CD4-positive, alpha-beta T cell treated with Interleukin-15 for 4 hours (primary cell): Measurements from ENCODE around the gene CPNE2.

Experiments used
- DNase-seq: peaks from one replicate; pipeline ENCODE4 v3.0.0-alpha.2; 2020; ENCODE audit warnings: low spot score

CPNE2 gene

DNA sequence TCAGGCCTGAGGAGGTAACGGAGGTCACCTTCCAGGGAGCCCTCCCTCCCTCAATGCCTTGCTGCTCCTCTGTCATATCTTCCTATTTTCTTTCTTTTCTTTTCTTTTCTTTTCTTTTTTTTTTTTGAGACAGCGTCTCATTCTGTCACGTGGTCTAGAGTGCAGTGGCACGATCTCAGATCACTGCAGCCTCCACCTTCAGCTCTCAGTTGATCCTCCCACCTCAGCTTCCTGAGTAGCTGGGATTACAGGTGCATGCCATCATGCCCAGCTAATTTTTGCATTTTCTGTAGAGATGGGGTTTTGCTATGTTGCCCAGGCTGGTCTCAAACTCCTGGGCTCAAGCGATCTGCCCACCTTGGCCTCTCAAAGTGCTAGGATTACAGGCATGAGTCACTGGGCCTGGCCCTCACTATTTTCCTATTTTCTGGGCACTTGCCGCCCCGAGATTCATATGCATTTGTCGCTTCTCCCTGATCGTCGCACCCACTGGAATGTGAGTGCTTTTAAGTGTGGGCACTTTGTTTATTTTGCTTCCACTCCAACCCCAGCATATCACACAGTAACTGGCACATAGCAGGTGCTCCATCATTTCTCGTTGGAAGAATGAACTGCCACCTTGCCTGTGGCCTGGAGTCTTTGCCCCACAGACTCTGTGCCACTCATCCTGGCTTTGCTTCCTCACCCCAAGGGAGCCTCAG, 31.7 kb downstream of the CPNE2 start:
- no peak for DNase-seq

DNA sequence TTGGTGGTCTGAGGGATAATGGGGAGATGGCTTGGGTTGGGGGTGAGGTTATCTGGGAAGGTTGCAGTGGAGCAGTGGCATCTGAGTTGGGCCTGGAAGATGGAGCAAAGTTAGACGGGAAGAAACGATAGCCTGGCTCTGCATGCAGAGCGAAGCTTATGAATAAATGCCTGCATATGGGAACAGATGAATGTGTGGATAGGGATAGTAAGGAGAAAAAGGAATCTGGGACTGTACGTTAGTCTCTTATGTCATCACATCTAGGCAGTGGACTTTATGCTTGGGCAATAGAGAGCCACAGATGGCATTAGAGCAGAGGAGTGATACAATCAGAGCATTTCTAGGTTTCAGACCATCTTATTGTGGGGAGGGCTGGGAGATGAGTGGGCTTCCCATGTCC, 33.0 kb downstream of the CPNE2 start:
- no peak for DNase-seq

DNA sequence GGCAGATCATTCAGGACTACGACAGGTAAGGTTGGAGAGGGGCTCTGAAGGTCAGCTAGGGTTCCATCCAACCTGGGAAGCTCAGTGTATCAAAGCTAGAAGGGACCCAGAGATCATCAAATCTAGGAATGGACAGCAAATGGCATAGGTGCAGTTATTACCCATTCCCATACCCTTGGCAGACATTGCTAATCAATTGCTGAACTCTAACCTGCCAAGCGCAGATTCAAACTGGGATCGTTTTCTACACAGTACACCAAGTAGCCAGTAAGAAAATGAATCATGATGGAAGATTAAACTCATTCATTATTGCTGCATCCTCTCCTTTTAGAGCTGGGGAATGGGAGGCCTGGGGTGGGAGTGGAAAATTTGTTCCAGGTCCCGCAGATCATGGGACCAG, 33.6 kb downstream of the CPNE2 start:
- DNase-seq: no peak

DNA sequence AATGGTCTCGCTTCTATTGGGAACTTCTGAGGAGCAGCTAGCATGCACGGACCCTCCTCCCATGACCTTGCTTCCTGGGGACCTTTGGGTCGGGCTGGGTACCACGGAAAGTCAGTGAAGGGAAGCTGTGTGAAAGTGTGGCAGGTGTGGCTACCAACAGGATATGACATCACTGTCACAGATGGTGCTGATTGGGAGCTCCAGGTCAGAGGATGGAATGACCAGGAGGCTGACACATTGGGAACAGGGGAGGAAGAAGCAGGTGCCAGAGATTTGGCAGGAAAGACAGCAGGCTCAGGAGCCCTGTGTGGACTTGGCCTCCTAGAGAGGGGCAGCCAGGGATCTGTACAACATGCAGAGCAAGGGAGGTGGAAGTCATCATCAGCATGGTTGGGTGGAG, 34.0 kb downstream of the CPNE2 start:
- DNase-seq: no peak

DNA sequence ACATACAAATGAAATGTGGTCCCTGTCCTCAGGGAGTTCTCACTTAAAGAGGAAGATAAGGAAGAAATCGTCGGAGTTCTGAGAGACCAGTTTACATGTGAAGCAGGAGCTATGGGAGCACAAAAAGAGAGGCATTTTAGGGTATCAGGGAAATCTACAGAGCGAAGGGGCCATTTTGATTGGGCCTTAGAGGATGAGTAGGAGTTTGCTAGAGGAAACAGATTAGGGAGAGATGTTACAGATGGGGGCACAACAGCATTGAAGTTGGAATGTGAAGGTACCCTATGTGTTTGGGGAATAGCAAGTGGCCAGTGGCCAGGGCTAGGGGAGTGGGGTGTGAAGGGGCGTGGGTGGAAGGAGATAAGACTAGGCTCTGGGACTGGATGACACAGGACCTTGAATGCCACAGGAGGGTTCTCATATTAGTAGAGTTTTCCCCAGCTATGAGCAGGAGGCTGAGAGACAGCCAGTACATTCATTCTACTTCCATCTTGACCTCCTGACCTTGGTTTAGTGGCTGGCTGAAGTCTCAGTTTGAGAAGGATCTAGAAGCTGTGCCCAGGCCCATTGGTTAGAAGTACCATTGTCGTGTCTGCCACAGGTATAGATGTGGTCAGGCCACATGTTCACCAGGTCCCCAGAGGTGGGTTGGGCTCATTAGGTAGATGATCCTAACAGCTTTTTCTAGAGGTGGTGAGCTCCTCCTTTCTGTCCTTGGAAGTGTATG, 34.8 kb downstream of the CPNE2 start:
- DNase-seq: no peak

DNA sequence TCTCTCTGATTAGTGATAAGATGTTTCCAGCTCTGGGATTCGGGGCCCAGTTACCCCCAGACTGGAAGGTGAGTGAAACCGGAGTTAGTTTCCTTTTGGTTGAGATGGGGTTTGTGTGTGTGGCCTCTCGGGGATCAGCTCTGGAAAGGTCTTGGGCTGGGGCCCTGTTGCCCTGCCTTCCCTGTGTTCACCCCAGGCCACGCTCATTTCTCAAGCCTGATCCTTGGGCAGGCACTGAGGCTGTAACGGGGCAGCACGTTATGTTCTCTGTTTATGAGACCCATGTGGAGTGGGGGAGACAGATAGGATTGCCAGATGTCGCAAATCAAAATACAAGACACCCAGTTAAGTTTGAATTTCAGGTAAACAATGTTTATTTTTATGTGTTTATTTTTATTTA, 35.5 kb downstream of the CPNE2 start:
- DNase-seq: no peak

DNA sequence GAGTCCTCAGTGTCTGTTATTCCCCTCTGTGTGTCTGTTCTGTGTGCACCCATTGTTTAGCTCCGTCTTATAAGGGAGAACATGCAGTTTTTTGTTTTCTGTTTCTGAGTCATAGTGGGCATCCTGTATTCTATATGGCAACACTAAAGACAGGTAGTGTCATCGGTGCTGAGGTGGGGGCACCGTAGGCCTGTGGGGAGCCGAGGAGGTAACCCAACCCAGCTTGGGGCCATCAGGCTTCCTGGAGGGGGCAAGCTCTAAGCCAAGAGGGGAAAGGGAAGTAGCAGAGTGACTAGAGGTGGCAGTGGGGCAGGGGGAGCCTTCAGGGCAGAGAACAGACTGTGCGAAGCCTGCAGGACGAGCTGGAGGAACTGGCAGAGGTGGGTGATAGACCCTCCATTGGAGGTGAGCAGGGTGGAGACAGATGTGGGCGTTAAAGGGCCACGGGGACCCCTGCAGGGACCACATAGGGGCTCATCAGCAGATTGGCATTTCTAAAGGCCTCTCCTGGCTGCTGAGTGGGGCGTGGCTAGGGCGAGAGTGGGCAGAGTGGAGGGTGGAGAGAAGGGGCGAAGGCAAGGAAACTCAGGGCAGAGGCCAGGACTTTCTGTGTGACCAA, 36.5 kb downstream of the CPNE2 start:
- DNase-seq: peak; percentile 58

DNA sequence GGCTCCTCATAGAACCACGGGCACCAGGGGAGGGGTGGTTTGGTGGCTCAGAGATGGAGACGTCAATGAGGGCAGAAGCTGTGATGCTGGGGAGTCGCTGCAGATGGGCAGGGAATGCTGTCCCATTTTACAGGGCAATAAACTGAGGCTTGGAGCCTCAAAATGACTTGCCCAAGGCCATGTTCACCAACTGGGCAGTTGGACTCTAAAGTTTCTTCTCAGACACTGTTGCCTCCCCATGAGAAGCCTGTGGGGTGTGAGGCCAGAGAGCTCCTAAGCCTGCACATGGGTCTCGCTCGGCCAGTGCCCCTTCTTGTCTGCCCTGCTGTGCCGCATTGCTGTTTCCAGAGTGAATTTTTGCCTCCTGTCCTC, 38.6 kb downstream of the CPNE2 start:
- no peak for DNase-seq

DNA sequence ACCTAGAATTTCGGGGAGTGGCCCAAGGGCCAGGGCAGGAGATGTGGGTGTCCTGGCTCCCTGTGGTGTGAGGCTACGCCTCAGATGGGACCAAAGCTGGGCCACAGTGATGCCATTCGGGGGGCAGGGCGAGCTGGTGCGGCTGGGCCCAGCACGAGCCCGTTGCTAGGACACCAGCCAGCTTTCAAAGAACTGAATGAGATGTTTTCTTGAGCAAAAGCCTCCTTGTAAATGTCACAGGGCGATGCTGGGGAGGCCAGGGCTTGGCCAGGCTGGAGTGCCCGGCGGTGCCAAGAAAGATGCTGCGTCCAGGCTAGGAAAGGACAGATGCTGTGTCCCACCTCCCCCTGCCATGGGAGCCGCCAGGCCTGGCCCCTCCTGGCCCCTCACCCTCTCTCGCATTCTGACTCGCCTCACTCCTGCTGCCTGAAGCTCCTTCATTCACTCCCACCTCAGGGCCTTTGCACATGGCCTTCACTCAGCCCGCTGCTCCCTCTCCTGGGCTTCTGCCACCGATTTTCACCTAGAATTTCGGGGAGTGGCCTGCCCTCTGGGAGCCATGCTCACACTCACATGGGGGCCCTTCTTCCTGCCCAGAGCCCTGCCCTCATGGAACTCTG, 39.1 kb downstream of the CPNE2 start:
- DNase-seq: no peak

DNA sequence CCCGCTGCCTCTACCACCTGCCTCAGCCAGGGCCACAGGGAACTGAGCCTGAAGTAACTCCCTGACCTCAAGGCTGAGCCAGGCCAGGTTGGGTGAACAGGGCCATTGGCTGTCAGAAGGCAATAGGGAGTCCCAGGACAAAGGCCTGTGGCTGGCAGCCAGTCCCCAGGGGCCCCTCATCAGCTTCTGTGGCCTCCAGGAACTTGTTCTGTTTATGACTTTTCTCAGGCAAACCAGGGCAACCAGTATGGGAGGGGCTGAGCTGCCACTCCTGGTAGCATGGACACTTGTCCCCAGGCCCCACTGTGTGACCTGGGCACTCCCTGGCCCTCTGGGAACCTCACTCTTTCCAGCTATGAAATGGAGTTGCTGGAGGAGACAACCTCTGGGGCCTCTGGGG, 40.1 kb downstream of the CPNE2 start:
- no peak for DNase-seq

DNA sequence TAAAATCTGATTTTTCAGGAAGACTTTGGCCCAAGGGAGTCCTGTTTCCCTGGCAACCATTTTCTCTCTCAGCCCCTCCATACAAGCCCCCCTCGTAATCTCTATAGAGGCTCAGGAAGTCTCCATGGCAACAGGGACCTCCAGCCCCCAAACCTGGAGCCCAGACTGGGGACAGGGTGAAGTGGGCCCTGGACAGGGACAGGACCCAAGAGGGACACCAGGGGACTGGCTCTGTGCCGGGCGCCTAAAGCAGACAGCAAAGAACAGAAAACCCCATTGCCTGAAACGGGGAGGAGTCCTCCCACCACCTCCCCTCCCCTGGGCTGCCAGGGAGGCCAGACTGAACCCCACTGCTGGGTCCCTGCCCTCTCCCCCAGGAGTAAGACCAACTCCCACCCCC, 40.6 kb downstream of the CPNE2 start:
- no peak for DNase-seq

DNA sequence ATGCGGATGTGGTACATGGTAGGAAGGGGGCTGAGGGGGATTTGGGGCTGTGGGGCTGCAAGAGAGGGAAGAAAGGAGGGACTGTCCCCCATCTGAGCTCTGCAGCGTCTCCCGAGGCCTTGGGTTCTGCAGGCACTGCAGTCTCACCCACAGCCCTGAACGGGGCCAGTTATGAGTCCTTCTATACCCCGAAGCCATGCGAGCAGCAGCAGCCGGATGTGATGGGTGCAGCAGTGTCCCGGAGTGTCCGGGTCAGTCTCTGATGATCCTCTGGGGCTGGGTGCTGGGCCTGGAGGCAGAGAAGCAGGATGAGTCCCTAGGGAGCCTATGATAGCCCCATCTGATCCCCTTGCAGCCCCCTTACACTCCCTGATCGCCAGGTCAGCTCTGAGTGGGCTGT, 41.5 kb downstream of the CPNE2 start:
- DNase-seq: no peak

DNA sequence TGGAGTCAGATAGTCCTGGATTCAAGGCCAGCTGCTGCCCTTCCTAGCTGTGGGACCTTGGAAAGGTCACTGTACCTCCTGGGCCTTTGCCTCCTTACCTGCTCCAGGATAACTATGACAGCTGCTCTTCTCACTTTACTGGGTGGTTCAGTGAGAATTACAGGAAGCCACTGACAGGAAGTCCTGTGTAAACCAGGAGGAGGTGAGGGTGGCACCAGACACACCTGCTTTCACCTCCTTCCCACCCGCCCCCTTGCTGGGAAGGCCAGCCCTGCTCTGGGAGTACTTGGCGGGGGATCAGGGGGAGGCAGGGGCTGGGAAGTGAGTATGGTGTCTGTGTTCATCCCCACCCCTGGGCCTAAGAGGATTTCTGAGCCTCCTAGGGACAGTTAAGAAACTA, 42.6 kb downstream of the CPNE2 start:
- DNase-seq: peak; percentile 51

DNA sequence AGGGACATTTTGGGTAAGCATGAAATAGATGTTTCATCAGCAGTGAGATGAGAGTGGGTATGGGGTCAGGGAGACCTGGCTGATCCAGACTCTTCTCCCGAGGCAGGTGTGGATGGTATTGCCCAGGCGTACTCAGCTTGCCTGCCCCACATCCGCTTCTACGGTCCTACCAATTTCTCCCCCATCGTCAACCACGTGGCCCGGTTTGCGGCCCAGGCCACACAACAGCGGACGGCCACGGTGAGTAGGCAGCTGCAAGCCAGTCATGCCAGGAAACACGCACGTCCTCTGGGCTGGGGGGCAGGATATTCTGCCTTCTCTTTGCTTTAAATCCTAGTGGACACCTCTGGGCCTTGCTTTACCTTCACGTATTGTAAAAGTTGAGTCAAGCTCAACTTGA, 44.7 kb downstream of the CPNE2 start:
- DNase-seq: no peak

DNA sequence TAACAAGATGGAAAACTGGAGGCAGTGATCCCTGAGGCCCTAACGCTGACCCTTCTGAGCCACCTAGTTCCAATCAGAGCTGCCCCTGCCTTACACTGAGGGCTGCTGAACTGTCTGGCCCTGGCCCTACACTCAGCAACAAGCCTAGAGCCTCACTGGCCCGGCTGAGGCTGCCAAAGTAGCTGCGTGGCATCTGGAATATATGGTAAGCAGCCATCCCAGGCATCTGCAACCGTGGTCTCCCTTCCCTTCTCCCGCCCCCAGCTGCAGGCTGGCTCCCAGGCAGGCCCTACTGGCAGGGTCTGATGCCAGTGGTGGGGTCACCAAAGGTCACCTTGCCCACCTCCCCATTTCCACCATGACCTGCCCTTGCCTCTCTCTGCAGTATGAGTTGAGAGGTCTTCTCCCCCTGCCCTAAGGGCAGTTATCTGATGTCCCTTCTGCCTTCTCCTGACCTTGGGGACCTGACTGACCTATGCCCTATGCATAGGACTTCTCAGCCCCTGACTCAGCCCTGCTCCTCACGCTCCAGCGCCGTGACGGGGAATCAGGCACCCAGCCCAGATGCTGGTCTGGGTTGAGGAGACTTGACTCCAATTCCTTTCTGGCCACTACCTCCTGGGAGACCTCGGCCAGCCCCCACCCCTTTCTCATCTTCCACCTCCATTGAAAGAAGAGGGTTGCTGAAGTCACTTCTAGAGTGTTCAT, 45.3 kb downstream of the CPNE2 start:
- no peak for DNase-seq

DNA sequence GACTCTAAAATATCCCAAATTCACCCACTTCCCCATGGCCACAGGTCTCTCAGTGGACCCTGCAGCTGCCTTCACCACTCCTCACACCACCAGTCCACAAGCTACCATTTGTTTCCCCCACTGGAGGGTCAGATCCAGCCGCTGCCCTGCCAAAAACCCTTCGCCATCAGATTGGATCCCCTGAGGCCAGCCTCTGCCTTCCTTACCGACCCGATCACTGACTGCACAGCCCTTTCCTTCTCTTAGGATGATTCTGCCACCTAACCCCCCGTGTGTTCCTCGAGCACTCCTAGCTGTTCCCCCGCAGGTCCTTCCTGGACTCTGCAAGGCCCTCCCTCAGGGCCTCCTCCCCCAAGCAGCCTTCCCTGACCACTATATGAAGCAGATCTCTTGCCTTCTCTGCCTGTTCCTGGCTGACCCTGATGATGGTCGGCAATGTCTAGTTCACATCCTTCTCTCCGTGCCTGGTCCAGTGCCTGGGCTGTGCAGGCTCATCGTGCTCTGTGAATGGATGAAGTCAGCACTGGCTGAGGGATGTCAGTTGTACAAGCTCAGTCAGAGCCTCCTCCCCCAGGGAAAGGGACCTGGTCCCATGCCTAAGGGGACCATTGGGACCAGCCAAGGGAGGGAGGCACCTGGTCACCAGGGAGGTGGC, 46.0 kb downstream of the CPNE2 start:
- no peak for DNase-seq

DNA sequence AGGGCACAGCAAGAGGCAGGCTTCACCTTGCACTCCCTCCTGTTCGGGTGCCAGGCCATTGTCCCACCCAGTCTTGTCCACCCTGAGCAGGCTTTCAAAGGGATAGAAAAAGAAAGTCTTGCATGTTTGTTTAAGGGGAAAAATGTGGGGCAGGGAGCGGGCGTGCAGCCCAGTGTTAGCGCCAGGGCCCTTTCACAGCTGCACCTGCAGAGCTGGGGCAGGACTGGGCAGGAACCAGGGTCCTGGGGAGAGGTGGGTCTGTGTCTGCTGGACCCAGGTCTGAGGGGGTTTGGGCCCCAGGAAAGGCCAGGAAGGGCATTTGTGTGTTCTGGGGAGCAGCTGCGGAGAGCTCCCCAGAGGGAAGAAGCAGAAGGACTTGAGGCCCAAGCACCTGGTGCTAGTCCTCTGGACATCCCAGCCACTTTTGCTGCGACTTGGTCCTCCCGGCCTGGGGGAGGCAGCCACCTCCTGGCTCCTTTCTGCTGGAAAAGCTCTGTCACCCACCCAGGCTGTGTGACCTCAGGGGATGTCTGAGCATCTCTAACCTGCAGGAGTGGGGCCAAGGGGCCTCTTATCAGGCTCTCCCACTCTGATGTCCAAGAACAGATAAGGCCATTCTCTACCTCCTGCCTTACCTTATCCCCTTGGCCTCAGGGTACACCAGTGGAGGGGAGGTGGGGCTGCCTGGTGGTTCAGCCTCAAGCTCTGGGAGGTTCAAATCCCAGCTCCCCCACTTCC, 48.7 kb downstream of the CPNE2 start:
- no peak for DNase-seq

DNA sequence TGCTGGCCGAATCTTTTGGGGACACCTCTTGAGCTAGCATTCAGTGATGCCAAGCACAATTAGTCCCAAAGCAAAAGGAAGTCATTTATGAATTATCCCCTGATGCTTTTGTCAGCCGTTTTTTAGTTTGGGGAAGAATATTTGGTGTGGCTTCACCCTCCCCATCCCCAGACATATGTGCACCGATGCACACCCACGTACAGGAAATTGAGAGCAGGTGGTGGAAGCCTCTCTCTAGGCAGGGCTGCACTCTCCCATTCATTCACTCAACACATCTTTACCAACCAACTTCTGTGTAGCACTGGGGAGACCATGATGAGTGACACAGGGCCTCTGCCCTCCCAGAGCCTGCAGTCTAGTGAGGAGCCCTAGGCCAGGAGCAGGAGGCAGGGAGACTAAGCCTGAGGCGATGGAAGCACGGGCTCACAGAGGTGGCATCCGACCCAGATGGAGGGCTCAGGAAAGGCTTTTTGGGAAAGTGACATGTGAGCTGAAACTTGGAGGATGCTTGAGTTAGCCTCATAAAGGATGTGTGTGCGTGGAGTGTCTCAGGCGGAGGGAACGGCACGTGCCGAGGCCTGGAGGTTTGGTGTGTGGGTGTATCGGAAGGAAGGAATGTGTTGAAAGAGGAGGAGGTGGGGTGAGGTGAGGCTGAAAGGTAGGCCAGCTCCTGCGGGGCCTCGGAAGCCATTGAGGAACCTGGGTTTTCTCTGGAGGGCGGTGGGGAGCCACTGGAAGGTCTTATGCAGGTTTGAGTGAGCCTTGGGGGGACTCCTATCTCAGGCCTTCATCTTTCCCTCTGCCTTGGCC, 49.6 kb downstream of the CPNE2 start:
- DNase-seq: no peak

DNA sequence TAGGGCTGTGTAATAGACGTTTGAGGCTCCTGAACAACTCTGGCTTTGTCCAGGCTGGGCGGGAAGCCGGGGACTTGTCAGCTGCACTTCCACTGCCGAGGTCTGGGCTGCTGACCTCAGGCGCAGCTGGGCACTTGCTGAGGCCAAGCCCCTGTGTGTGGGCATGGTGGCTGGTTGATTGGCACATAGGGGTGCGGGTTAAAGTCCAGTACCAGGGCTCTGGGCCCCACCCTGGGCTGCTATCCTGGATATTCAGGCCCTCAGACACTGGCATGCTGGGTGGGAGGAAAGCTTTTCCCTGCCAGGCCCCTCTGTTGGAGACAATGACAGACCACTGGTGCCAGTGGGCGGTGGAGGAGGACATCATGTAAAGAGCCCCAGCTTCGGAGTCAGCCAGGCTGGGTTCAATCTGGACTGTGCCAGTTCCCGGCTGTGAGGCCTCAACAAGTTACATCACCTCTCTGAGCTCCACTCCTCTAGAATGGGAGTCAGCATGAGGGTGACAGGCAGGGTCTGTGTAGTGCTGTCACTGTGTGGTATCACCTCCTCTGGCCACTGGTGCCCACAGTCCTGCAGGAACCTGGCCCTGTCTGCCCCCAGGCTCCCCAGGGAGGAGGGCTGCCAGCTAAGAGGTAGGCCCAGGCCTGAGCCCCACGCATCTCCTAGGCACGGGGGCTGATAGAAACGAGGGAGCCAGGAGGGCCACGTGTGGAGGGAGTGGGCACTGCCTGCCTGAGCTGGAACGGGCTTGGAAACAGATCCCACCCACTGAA, 51.0 kb downstream of the CPNE2 start:
- no peak for DNase-seq

DNA sequence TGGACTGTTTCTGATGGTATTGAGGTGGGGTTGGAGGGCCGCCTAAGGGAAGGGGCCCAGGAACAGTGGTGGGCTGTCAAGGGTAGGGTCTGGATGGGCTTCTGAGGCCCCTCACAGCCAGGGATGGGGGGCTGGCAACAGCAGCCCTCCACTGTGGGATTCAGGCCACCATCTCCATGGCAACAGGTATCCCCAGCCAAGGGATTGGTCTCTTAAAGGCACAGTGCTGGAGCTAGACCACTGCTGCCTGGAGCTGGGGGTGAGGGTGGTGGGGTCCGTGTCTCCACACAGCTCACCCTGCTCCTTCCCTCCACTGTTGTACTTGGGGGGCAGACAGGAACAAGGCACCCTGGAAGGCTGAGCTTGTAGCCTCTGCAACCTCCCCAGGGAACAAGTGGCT, 51.6 kb downstream of the CPNE2 start:
- DNase-seq: no peak
